ACHN (cell line): ENCODE measurements around the gene BMP7.
"Not testable (repeated sequence)": the region's sequence is repeated elsewhere in the genome, so short reads cannot be mapped to it uniquely, and the experiment has no call there.

ENCODE experiments used
- DNase-seq: peaks from one replicate; pipeline ENCODE4 v3.0.0-alpha.2; 2015
- in situ Hi-C: cut with HindIII; loops from 2 replicates; pipeline ENCODE4 v1.10.0; 2017; ENCODE audit warnings: low sequenced_read_pairs, low pct_ligation_motif_present, low pct_unique_long_range_greater_than_20kb

Gene BMP7

DNA sequence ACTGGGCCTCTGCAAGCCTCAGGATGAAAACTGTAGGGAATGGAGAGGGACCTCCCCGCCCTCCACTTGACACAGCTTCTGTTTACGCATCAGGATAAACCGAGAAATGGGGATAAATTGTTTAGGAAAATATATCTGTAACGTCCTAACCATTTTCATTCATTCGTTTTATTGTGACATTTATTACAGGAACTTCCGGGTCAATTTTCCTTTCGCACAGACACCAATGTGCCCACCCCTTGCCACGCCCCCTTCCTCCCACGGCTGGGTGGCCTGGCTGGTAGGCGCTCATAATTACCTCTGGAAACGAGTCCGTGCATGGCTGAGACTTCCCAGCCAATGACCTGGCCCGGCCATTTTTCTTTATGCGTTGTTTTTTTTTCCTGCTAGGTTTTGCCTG lies 96.1 kb downstream of the BMP7 start:
- in situ Hi-C loops = no loop called here
- DNase-seq = no peak

DNA sequence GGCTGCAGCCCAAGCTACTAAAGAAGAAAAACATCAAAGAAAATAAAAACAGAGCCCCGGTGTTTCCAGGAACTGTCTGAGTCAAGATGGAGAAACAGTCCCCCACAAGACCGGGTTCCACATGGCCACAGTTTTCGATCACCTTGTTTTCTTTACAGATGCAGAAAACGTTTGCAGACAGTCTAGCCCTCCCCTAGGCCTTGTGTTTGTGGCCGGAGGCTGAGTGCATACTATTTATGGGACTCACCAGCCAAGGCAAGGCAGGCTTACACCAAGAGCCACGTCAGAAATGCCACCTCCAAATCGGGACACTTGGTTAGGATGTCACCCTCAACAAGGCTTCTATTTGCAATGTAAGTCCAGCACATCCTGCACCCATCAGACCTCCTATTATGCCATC lies 97.3 kb downstream of the BMP7 start:
- DNase-seq = no peak
- in situ Hi-C loops = no loop called here

DNA sequence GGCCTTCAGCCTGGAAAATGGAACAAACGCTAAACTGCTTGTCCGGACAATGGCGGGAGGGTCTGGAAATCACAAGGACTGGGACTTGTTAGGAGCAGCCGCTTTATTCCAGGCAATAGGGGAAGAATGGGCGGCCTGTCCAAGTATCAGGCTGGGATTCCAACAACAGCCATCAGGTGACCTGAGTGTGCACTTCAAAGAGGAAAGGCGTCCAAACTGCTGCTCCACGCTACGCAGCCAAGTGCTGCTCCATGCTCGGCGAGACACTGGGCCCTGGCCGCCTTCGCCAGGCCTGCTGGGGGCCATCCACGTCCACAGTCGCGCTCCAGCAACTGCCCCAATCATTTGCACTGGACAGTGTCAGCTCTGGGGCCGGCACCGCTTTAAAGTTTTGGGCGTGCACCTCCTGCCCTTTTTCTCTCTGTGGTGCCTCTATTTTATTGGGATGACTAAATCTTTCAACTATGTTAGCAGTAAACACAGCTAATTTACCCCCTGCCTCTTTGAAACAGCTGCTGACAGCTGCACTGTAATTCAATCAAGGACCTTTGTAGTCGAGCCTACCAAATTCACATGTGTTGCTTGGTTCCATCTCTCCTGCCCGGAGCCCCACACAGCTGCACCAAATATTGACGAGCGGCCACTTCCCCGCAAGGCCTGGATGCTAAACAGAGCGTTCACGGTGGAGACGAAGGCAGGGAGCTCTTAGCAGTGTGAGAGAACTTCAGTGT lies 98.3 kb downstream of the BMP7 start:
- DNase-seq = no peak
- in situ Hi-C loops = no loop called here

DNA sequence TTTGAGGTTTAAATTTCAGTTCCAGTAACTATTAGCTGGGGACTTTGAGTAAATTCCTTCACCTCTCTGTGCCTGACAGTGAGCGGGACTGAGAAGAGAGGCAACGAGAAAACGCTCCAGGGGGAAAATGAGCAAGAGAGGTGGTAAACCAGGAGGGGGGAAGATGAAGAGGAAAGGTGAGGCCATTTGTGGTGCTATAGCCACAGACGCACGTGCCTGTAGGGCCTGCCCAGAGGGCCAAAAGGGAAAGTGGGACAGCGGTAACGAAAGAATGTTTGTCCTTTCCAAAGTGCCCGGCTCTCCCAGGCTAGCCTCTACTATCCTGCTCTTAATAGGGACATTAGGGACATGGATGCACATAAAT lies 99.2 kb downstream of the BMP7 start:
- no peak for DNase-seq
- in situ Hi-C loops = no loop called here

DNA sequence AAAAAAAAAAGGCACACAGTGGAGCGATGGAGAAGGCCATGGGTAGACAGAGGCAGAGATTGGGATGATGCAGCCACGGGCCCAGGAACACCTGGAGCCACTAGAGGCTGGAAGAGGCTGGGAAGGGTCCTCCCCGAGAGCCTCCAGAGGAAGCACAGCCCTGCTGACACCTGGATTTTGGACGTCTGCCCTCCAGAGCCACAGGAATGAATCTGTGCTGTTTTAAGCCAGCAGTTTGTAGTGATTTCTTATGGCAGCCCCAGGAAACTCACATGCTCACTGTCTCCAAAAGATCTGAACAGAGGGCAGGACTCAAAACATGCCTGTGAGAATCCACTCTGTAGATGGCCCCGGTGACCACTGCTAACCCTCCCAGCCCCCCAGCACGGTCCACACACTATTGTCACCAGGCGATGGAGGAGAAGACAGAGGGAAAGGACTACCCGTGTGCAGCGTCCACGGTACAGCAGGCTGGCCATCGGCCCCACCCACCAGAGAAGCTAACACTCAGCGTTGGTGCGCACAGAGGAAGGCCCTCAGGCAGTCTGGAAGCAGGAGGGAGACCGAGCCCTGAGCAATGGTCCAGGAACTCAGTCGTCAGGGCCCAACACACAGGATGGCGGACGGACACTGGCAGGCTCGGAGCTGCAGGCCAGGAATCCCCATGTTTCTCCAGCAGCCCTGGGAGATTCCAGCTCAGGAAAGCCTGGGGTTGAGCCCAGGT lies 99.7 kb downstream of the BMP7 start:
- DNase-seq = no peak

DNA sequence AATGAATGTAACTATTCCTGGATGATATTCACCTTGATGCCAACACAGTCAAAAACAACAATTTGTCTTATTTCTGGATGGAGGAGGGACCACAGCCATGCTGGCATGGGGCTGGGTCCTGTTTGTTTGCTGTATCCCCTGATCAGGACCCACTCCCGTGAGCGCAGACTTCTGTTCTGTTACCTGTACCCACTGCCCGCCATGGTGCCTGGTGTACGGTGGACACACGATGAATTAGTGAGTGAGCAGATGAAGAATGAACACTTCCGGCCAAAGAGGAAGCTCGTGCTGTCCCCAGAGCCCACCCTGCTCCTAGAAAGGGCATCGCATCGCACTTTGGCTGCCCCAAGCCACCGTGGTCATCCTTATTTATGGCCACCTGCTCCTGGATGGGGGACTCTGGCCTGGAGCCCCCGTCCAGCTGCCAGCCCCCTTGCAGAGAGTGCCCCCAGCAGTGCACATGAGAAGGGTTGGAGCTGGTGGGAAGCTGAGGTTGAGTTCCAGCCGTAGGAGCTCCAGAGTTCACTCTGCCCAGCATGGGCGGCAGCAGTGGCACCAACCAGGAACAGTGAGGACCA lies 100.9 kb downstream of the BMP7 start:
- no peak for DNase-seq
- in situ Hi-C loops = no loop called here

More for the DNA sequence above, 99.7 kb downstream of the BMP7 start:
- in situ Hi-C loops = no loop called here

DNA sequence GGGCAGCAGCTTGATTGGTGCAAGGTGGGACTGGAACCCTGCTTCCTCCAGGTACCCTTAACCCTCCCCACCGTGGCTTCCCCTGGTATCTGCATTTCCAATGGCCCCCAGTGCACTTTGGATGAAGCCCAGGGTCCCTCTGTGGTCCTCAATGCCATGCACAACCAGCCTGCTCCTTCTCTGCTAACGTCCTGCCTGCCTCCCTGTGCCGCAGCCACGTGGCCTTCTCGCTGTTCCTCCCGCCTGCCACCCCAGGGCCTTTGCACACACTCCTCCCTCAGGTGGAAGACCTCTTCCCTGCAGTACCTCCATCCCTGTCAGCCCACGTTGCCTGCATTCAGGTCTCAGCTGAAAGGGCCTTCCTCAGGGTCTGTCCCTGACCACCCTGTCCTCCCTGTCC lies 101.6 kb downstream of the BMP7 start:
- no peak for DNase-seq

DNA sequence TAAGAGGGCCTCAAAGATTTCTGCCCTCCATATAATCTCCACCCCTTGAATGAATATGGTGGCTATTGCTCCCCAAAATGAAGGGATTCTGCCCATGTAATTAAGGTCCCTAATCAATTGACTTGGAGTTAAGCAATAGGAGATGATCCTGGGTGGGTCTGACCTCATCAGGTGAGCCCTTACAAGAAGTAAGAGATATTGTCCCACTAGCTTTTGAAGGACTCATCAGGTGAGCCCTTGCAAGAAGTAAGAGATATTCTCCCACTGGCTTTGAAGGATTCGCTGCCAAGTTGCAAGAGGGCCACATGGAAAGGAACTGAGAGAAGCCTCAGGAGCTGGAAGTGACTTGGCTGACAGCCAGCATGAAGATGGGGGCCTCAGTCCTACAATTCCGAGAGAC lies 103.4 kb downstream of the BMP7 start:
- in situ Hi-C loops = no loop called here
- DNase-seq = no peak

More for the DNA sequence above, 101.6 kb downstream of the BMP7 start:
- in situ Hi-C loops = no loop called here

DNA sequence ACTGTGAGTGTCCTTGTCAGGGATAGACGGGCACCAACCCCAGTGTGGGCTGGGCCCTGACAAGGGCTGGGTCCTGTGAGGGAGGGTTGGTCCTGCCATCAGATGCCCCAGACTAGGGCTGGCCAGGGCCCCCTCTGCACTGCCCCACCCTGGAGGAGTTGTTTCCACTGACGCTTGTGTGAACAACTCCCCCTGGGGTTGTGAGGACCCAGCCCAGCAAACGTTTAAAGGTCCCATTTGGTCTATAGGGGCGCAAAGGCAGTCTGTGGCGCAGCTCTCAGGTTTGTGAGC lies 104.1 kb downstream of the BMP7 start:
- in situ Hi-C loops = no loop called here
- no peak for DNase-seq

DNA sequence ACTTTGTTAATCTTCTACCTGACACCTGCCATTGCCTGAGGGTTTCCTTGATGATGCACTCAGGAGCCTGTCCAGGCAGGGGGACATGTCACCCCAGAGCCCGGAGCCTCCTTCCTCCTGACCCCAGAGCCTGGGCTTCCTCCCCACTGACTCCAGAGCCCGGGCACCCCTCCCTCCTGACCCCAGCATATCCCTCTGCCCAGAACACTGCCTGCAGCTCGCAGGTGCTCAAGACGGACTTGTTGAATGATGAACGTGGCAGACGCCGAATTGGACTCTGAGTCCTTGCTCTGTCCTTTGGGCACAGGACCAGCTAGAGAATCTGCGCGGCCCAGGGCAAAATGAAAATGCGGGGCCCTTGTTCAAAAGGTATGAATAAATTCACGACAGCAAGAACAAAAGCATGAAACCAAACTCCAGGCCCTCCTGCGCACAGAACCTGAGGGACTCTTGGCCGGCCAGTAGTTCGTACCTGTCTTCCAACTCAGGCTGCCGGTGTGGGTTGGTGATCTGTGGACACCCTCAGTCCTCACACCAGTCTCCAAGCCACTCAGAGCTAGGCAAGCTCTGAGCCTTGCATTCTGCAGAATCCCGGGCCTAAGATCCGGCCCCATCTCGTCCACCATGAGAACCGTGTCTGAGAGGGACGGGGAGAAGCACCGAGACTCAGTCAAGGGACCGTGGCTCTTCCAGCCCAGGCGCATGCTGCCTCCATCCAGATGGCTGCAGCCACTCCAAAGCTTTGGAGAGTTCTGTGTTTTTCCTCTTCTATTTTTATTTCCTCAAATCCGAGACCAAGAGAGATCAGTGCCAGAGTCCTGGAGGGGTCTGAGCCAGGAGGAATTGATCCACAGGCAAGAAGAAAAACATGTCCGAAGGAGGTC lies 104.7 kb downstream of the BMP7 start:
- in situ Hi-C loops = no loop called here
- no peak for DNase-seq

DNA sequence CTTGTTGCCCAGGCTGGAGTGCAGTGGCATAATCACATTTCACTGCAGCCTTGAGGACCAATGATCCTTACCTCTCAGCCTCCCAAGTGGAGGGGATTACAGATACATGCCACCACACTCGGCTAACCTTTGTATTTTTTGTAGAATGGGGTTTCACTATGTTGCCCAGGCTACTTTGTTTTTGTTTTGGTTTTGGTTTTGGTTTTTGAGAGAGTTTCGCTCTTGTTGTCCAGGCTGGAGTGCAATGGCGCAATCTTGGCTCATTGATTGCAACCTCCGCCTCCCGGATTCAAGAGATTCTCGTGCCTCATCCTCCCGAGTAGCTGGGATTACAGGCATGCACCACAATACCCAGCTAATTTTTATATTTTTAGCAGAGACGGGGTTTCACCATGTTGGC lies 105.5 kb downstream of the BMP7 start:
- in situ Hi-C loops = no loop called here
- no peak for DNase-seq

DNA sequence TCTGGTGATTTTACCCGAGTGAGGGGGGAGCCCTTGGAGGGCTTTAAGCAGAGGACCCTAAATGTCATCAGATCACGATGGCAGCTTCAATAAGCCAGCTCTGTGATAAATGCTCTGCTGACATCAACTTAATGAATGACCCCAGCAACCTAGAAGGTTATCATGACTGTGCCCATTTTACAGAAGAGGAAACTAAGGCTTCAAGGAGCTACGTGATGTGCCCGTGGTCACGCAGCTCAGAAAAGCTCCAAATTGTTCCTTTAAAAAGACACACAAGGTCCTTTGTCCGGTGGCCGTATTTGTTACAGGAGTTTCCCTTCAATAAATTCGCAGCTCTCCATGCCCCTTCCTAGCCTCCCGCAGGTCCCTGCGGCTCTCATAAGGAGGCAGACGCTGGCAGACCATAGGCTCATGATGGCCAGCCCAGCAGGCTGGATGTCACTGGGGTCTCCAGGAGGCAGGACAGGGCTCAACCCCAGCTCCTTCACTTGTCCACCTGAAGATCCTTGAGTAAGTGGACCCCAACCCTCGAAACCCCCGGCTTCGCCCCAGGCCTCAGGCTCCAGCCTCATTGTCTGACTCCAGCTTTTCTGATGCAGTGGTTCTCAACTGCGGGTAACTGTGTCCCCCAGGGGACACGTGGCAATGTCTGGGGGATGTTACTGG lies 106.4 kb downstream of the BMP7 start:
- DNase-seq = no peak

DNA sequence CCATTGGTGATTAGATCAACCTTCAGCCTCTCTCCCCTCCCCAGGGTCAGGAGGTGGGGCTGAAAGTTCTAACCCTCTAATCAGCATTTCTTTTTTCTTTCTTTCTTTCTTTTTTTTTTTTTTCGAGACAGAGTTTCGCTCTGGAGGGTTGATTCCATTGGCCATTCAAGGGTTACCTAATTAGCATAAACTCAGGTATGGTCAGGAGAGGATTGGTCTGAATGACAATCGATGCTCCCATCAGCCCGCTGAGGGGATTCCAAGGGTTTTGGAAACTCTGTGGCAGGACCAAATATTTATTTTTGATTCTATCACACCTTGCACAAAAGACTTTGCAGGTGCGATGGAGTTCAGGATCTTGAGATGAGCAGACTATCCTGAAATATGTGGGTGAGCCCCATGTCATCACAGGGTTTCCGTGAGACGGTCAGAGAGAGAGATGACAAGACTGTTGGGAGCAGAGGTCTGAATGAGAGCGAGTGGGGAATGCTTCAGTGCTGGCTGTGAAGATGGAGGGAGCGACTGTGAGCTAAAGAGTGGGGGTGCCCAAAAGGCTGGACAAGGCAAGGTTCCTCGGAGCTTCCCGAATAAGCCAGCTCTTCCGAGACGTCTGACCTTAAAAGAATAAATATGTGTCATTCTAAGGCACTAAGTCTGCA lies 107.1 kb downstream of the BMP7 start:
- in situ Hi-C loops = no loop called here
- no peak for DNase-seq

More for the DNA sequence above, 106.4 kb downstream of the BMP7 start:
- in situ Hi-C loops = no loop called here

DNA sequence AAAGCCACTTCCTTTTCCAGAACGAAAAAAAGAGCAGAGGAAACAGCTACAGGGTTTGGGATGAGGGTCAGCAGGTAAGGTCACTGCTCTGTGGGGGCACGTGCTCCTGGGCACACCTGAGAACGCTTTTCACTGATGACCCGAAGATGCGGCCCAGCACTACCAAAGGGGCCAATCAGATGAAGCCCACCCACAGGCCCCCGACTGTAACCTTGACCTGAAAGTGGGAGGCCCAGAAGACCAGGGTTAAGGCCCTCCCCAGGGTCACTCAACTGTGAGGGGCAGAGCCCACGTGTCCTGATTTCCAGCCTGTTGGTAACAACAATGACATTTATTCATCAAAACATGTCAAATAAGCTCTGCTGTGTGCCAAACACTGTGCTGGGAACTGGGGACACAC lies 108.0 kb downstream of the BMP7 start:
- no peak for DNase-seq
- in situ Hi-C loops = no loop called here

DNA sequence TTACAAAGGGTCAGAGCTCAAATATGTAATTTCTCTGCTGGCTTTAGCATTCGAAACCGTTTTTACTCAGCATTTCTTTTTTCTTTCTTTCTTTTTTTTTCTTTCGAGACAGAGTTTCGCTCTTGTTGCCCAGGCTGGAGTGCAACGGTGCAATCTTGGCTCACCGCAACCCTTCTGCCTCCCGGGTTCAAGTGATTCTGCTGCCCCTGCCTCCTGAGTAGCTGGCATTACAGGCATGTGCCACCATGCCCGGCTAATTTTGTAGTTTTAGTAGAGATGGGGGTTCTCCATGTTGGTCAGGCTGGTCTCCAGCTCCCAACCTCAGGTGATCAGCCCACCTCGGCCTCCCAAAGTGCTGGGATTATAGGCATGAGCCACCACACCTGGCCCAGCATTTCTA lies 108.7 kb downstream of the BMP7 start:
- in situ Hi-C loops, DNase-seq: not testable (repeated sequence)

DNA sequence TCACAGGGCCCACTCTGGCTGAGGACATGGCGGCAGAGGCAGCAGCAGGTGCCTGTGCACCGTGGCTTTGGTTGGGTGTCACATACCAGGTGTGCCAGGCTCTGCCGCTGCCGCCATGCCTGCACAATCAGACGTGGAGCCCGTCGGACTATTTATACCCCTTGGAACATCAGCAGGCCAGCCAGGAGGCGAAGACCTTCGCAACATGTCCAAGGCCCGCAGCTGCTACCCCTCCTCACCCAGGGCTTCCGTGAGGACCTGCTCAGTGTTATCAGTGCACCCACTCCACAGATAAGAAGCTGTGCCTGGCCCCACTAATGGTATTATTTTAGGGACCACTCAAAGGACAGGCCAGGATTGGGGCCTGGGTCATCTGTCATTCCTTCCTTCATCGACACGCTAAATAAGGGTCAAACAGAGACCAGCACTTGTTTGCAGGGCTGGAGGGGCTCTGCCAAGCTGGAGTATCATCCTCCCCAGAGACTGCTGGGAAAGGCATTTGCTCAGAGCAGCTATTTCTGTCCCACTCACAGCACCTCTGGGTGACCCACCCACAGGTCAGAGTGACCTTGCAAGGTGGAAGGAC lies 109.2 kb downstream of the BMP7 start:
- in situ Hi-C loops = no loop called here
- DNase-seq = no peak

DNA sequence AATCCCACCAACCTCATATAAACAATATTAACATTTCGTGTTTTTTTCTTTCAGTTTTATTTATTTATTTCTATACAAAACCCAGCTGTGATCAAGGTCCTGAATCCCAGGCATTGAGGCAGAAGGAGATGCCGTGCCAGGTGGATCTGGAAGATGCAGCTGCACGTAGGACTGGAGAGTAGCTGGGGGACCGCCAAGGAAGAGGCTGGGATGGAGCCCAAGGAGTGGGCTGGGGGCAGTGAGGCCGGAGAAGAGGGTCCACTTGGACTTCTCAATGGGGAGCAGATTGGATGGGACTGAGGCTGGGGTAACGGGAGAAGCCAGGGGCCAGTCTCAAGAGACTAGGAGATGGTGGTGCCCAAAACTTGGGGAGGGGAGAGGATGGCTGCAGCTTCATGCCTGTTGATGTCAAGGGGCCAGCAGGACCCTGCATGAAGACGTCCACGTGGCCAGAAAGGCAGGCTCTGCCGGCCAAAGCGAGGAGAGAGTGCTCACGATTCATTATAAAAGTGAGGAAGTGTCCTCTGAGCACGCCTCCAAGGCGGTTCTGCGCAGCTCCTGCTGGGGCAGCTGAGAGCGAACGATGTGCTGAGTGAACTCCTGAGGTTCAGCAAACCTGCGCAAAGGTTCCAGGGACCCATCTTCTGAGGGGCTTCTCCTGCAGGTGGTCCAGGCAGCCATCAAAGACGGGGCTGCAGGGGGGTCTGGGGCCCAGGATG lies 110.3 kb downstream of the BMP7 start:
- in situ Hi-C loops = no loop called here
- DNase-seq = no peak
